ENCODE measurements around the gene SERPINB1.
"Not testable (repeated sequence)": the region's sequence is repeated elsewhere in the genome, so short reads cannot be mapped to it uniquely, and the experiment has no call there.

The SERPINB1 gene

DNA sequence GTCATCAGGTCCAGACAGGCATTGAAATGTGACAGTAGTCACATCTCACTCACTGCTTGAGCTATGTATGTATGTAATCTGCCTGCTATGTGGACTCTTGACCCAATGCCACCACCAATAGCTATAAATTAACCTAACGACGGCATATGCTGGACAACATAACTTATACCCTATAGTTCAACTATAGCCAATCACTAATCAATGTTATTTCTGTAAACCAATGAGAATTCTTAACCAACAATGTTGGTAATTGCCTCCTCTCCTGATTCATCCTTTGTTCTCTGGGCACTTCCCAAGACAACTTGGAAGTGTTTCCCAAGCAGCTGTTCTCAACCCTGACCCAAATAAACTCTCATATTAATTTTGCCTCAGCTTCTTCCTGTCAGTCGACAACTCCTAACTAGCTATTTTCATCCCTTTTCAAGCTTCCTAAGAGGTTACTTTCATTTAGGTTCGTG lies 24.1 kb upstream of the SERPINB1 start:
- no peak for DNase-seq

DNA sequence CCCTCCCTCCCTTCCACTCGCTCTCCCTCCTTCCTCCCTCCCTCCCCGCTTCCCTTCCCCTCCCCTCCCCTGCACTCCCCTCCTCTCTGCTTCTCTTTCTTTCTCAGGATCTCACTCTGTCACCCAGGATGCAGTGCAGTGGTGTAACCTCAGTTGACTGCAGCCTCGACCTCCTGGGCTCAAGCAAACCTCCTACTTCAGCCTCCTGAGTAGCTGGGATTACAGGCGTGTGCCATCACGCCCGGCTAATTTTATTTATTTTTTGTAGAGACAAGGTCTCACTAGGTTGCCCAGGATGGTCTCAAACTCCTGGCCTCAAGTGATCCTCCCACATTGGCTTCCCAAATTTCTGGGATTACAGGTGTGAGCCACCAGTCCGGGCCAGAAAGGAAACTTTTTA lies 23.6 kb upstream of the SERPINB1 start:
- DNase-seq: no peak

GRCh38 chr6:2863901-2864300 lies 22.2 kb upstream of the SERPINB1 start:
- DNase-seq: no peak

DNA sequence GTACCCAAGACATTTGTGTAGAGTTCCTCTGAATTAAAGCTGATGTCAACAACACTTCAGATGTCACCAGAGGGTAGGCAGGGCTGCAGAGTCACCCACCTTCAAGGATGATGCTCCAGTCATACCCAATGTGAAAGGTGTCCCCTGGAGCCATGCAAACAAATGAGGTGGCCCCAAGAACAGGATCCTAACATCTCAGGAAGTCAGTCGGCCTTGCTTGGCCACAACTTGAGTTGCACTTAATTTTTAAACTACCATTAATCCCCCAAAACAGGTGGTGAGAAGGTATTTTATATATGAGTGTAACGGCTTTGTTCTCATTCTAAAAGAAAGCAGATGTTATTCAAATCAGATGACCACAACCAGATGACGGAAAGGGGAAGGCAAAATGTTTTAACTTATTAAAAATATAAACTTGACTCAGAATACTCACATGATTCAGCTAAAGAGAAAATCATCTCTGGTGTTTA lies 21.1 kb upstream of the SERPINB1 start:
- DNase-seq: peak; percentile 85

DNA sequence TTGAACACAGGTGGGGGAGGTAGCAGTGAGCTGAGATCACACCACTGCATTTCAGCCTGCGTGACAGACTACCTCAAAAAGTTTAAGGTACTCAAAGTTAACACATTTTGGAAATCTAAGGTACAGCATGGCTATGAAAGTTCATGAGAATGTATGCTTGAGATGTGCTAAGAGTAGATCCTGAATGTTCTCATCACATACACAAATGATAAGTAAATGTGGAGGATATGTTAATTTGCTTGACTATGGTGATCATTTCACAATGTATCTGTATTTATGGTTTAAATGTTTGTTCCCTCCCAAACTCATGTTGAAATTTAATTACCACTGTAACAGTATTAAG lies 20.1 kb upstream of the SERPINB1 start:
- DNase-seq: no peak

- no peak for DNase-seq
Observed at GRCh38 chr6:2861060-2861821, 19.6 kb upstream of the SERPINB1 start.

DNA sequence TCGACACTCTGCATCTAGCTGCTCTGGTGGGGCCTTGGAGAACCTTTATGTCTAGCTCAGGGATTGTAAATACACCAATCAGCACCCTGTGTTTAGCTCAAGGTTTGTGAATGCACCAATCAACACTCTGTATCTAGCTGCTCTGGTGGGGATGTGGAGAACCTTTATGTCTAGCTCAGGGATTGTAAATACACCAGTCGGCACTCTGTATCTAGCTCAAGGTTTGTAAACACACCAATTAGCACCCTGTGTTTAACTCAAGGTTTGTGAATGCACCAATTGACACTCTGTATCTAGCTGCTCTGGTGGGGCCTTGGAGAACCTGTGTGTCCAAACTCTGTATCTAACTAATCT lies 19.0 kb upstream of the SERPINB1 start:
- DNase-seq: not testable (repeated sequence)

DNA sequence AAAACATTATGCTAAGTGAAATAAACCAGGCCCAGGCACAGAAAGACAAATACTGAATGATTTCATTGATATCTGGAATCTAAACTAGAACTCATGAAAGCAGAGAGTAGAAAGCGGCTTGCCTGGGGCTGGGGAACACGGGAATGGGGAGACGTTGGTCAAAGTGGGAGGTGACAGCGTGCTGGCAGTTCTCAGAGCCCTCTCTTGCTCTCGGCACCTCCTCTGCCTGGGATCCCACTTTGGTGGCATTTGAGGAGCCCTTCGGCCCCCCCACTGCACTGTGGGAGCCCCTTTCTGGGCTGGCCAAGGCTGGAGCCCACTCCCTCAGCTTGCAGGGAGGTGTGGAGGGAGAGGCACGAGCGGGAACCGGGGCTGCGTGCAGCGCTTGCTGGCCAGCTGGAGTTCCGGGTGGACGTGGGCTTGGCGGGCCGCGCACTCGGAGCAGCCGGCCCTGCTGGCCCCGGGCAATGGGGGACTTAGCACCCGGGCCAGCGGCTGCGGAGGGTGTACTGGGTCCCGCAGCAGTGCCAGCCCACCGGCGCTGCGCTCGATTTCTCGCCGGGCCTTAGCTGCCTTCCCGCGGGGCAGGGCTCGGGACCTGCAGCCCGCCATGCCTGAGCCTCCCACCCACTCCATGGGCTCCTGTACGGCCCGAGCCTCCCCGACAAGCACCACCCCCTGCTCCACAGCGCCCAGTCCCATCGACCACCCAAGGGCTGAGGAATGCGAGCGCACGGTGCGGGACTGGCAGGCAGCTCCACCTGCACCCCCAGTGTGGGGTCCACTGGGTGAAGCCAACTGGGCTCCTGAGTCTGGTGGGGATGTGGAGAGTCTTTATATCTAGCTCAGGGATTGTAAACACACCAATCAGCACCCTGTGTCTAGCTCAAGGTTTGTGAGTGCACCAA lies 18.4 kb upstream of the SERPINB1 start:
- not testable (repeated sequence) for DNase-seq

GRCh38 chr6:2859185-2859700 lies 17.6 kb upstream of the SERPINB1 start:
- no peak for DNase-seq

- DNase-seq: peak; percentile 94
Observed at GRCh38 chr6:2857580-2858337, 16.1 kb upstream of the SERPINB1 start.

GRCh38 chr6:2857185-2857579 lies 15.5 kb upstream of the SERPINB1 start:
- no peak for DNase-seq

DNA sequence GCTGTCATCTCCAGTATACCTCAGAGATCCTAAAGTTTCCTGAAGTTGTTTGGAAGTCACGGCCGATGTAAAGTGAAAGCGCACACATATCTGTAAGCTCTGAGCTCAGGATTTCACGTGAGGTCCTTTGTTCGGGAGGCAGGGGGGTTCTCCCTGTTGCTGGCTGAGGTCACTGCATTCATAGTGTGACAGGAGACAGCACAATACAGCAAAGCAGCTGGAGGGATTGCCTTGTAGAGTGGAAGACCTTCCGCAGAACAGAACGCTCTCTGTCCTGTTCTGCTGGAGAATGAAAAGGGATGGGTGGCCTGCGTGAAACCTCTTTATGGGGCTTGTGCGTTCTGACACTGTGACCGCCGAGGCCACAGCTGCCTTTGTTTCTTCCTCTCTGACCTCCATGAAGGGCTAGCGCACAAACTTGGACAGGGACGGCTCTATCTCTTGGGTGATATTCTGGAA lies 13.4 kb upstream of the SERPINB1 start:
- peak; percentile 87 for DNase-seq

- DNase-seq: peak; percentile 98
Observed at GRCh38 chr6:2854396-2854982, 12.8 kb upstream of the SERPINB1 start.

- DNase-seq: peak; percentile 97
Observed at GRCh38 chr6:2853769-2854395, 12.2 kb upstream of the SERPINB1 start.

DNA sequence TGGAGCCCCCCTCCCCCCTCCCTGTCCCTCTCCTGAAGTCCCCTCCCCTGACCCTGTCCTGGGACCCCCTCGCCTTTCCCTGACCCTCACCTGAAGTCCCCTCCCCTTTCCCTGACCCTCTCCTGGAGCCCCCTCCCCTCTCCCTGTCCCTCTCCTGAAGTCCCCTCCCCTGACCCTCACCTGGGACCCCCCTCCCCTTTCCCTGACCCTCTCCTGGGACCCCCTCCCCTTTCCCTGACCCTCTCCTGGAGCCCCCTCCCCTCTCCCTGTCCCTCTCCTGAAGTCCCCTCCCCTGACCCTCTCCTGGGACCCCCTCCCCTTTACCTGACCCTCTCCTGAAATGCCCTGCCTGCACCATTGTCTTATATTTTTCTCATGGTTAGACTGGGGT lies 11.7 kb upstream of the SERPINB1 start:
- DNase-seq: not testable (repeated sequence)

DNA sequence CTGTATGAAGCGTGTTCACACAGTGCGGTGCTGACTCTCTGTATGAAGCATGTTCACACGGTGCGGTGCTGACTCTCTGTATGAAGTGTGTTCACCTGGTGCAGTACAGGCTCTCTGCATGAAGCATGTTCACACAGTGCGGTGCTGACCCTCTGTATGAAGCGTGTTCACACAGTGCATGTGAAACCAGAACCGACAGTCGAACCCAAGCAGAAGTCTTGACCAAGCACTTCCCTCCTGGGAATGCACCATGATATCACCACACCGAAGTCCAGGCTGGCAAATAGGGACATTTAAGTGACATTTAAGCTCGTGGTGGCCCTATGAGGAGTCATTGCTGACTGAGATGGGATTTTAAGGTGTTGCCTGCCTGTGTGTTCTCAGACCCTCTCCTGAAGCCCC lies 11.3 kb upstream of the SERPINB1 start:
- DNase-seq: peak; percentile 93

- DNase-seq: no peak
Observed at GRCh38 chr6:2852514-2852855, 10.8 kb upstream of the SERPINB1 start.

DNA sequence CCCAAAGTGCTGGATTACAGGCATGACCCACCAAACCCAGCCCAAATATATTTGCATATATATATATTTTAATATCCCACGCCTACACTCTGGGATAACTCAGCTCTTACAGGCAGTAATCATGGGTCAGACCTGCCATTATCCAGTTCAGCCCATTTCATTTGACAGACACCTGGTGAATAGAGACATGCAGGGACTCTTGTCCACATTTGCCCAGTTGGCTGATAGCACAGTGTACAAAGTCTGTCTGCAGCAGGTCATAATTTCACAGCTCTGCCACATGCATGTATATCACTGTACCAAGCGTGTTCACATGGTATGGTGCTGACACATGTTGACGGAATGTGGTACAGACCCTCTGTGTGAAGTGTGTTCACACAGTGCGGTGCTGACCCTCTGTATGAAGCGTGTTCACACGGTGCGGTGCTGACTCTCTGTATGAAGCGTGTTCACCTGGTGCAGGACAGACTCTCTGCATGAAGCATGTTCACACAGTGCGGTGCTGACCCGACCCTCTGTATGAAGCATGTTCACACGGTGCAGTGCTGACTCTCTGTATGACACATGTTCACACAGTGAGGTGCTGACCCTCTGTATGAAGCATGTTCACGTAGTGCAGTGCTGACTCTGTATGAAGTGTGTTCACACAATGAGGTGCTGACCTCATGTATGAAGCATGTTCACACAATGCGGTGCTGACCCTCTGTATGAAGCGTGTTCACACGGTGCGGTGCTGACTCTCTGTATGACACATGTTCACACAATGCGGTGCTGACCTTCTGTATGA lies 10.3 kb upstream of the SERPINB1 start:
- no peak for DNase-seq

- DNase-seq: no peak
Observed at GRCh38 chr6:2850538-2851113, 9.0 kb upstream of the SERPINB1 start.

DNA sequence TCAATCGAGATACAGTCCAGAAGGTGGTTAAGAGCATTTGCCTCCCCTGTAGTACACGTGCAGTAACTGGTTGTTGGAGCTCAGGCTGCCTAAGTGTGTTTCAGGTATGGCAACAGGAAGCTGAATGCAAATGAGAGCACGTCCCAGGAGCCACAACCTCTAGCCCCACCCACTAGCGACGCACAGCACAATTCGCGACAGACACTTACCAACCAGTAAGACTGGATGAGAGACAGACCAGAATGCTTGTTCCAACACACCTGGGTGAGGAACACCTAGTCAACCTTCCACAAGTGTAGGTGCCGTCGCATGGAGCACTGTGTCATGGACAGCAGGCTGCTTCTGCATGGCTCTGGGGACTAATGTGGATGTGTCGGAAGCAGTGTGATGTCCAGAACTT lies 7.2 kb upstream of the SERPINB1 start:
- DNase-seq: no peak

GRCh38 chr6:2845880-2846208 lies 4.2 kb upstream of the SERPINB1 start:
- DNase-seq: no peak
